Measurements from ENCODE around the gene D2HGDH. TPM values are rescaled to one million over a fixed set of nuclear protein-coding genes. Genes with fewer than 3 reads are reported as not detected.

The D2HGDH gene
- total RNA-seq (37.0 TPM), polyA plus RNA-seq (ENCODE audit: insufficient read depth, low read depth, low replicate concordance) (49.3 TPM)
- long read RNA-seq, donor 1, partial matches to known transcripts = 28 of 29 reads
- long read RNA-seq, donor 1, other reads (novel, unspliced or antisense) = 0 of 29 reads
- long read RNA-seq, donor 2, partial matches to known transcripts = 43 of 43 reads
- long read RNA-seq, donor 2, other reads (novel, unspliced or antisense) = 0 of 43 reads
- long read RNA-seq, donor 3, partial matches to known transcripts = 48 of 49 reads
- long read RNA-seq, donor 3, other reads (novel, unspliced or antisense) = 0 of 49 reads
- long read RNA-seq, donor 4, partial matches to known transcripts = 0 of 4 reads
- long read RNA-seq, donor 4, other reads (novel, unspliced or antisense) = 0 of 4 reads
- long read RNA-seq, donor 5 = 0 reads
- long read RNA-seq, donor 6, partial matches to known transcripts = 0 of 1 reads
- long read RNA-seq, donor 6, other reads (novel, unspliced or antisense) = 0 of 1 reads
- long read RNA-seq, donor 7, transcript D2HGDH-201 (10 exons, 2,617 nt) = major isoform, 5 of 68 reads
- long read RNA-seq, donor 7, partial matches to known transcripts = 10 of 68 reads
- long read RNA-seq, donor 7, other reads (novel, unspliced or antisense) = 53 of 68 reads
- long read RNA-seq, donor 8 = 0 reads
- long read RNA-seq, donor 9, partial matches to known transcripts = 0 of 1 reads
- long read RNA-seq, donor 9, other reads (novel, unspliced or antisense) = 0 of 1 reads
- long read RNA-seq, donor 10, partial matches to known transcripts = 0 of 1 reads
- long read RNA-seq, donor 10, other reads (novel, unspliced or antisense) = 0 of 1 reads

GRCh38 chr2:241734467-241735208, at the start of gene D2HGDH:
D2HGDH (plus strand) TSS chr2:241734630; CDS start chr2:241735225, 595 bp downstream.
- intact Hi-C loops (cut with DNase I) = loop anchor here (10.0 kb wide), 1 partner anchor 140 kb away; no protein-coding TSS in a partner anchor
- Histone ChIP-seq H3K4me3 (ENCODE audit: low read length in 3 of 3) (peak within 1 kb of the TSS; percentile 50 to 75 (median 68)), H3K27me3 (ENCODE audit: control insufficient read depth, insufficient read depth, low read length) (no peaks in the 10 kb centered on the region), H3K9me3 (ENCODE audit: control insufficient read depth in 2 of 3, insufficient read depth in 1 of 3, low read length in 3 of 3) (no peaks in the 10 kb centered on the region), H3K9ac (ENCODE audit: low read length in 3 of 3) (peak within 1 kb of the TSS; percentile 8 to 67 (median 32)), H3K4me1 (ENCODE audit: control insufficient read depth in 2 of 3, insufficient read depth in 2 of 3, low read depth in 1 of 3, low read length in 3 of 3) (peaks cover 0 to 5% (median 0%) of the 10 kb centered on the region in 3 donors), H3K36me3 (ENCODE audit: control insufficient read depth in 2 of 3, insufficient read depth in 3 of 3, low read length in 3 of 3) (peaks cover 0 to 2% (median 0%) of the 10 kb centered on the region in 3 donors), H3K27ac (ENCODE audit: low read depth in 2 of 2, low read length in 2 of 2) (peak within 1 kb of the TSS; percentile 93 to 95)
- peak; percentile 89 to 98 (median 93) for DNase-seq
- no peak for FAIRE-seq
- no peak for TF ChIP-seq CTCF (IDR thresholded peaks at IDR 0.05; ENCODE audit: borderline replicate concordance, extremely low read depth, insufficient read depth)

GRCh38 chr2:241686324-241686649, 48.1 kb upstream of the D2HGDH start:
- H3K9me3 ChIP-seq (ENCODE audit: control insufficient read depth in 2 of 3, insufficient read depth in 1 of 3, low read length in 3 of 3) = no peaks in the 10 kb centered on the region
- intact Hi-C loops (cut with DNase I) = no loop called here
- TF ChIP-seq CTCF (IDR thresholded peaks at IDR 0.05; ENCODE audit: borderline replicate concordance, extremely low read depth, insufficient read depth) = no peak
- DNase-seq (no peak), FAIRE-seq (no peak)
- no peaks in the 10 kb centered on the region for H3K27me3 ChIP-seq (ENCODE audit: control insufficient read depth, insufficient read depth, low read length)
- peak overlapping the region; percentile 52 to 69 (median 52) for H3K9ac ChIP-seq (ENCODE audit: low read length in 3 of 3)
- no peak overlapping the region for H3K27ac ChIP-seq (ENCODE audit: low read depth in 2 of 2, low read length in 2 of 2)
- peaks cover 0 to 12% (median 7%) of the 10 kb centered on the region in 3 donors for H3K4me1 ChIP-seq (ENCODE audit: control insufficient read depth in 2 of 3, insufficient read depth in 2 of 3, low read depth in 1 of 3, low read length in 3 of 3)
- H3K4me3 ChIP-seq (ENCODE audit: low read length in 3 of 3) = peak overlapping the region; percentile 72 to 90 (median 74)
- peaks cover 2 to 7% (median 5%) of the 10 kb centered on the region in 3 donors for H3K36me3 ChIP-seq (ENCODE audit: control insufficient read depth in 2 of 3, insufficient read depth in 3 of 3, low read length in 3 of 3)

- no peak for TF ChIP-seq CTCF (IDR thresholded peaks at IDR 0.05; ENCODE audit: borderline replicate concordance, extremely low read depth, insufficient read depth)
- FAIRE-seq = no peak
These were observed 47.6 kb upstream of the D2HGDH start, which contains the start of gene DTYMK for GRCh38 chr2:241686650-241687425. DTYMK (minus strand) TSS chr2:241686815; CDS start chr2:241686783, 32 bp downstream.

More at GRCh38 chr2:241686650-241687425, 47.6 kb upstream of the D2HGDH start, which contains the start of gene DTYMK:
- peak within 1 kb of the TSS; percentile 71 to 90 (median 80) for H3K9ac ChIP-seq (ENCODE audit: low read length in 3 of 3)
- H3K27me3 ChIP-seq (ENCODE audit: control insufficient read depth, insufficient read depth, low read length) = no peaks in the 10 kb centered on the region
- H3K27ac ChIP-seq (ENCODE audit: low read depth in 2 of 2, low read length in 2 of 2) = peak within 1 kb of the TSS; percentile 92 to 94
- H3K4me1 ChIP-seq (ENCODE audit: control insufficient read depth in 2 of 3, insufficient read depth in 2 of 3, low read depth in 1 of 3, low read length in 3 of 3) = peaks cover 0 to 12% (median 7%) of the 10 kb centered on the region in 3 donors
- peaks cover 2 to 7% (median 5%) of the 10 kb centered on the region in 3 donors for H3K36me3 ChIP-seq (ENCODE audit: control insufficient read depth in 2 of 3, insufficient read depth in 3 of 3, low read length in 3 of 3)
- H3K9me3 ChIP-seq (ENCODE audit: control insufficient read depth in 2 of 3, insufficient read depth in 1 of 3, low read length in 3 of 3) = no peaks in the 10 kb centered on the region
- H3K4me3 ChIP-seq (ENCODE audit: low read length in 3 of 3) = peak within 1 kb of the TSS; percentile 87 to 95 (median 90)
- DNase-seq = peak; percentile 96 to 99 (median 98)
- intact Hi-C loops (cut with DNase I) = no loop called here

Measured in kidney (tissue), 22 donors.